Neutrophil (primary cell): ENCODE results near the gene TSEN54.

Experiments used
- H3K27ac ChIP-seq: fragments of 200-600 bp; sonication (generic); 2 replicates; pipeline ENCODE4 v1.5.1; 2016; ENCODE audit warnings: mild to moderate bottlenecking, moderate library complexity
- H3K27me3 ChIP-seq: fragments of 200-600 bp; sonication (generic); 2 replicates; pipeline ENCODE4 v1.6.0; 2016; ENCODE audit warnings: mild to moderate bottlenecking
- H3K36me3 ChIP-seq: fragments of 200-600 bp; sonication (generic); 2 replicates; pipeline ENCODE4 v1.5.1; 2017
- H3K4me1 ChIP-seq, 2 experiments: fragments of 200-600 bp in 1 of 2; sonication (generic) in 1 of 2; 1 replicate in 1 of 2; 2 replicates in 1 of 2; pipeline versions ENCODE4 v1.5.1 to v1.6.1; 2013 to 2016; ENCODE audit warnings: low read depth in 1 of 2, low read length in 1 of 2, mild to moderate bottlenecking in 1 of 2, moderate library complexity in 1 of 2; ENCODE audit not compliant: control insufficient read depth in 1 of 2, insufficient read depth in 1 of 2
- H3K4me3 ChIP-seq, 2 experiments: fragments of 200-600 bp in 1 of 2; sonication (generic) in 1 of 2; 1 replicate in 1 of 2; 2 replicates in 1 of 2; pipeline ENCODE4 v1.5.1; 2013 to 2016; ENCODE audit warnings: low read depth in 1 of 2, low read length in 1 of 2, mild to moderate bottlenecking in 1 of 2, moderate library complexity in 1 of 2
- H3K9me3 ChIP-seq: fragments of 200-600 bp; sonication (generic); 2 replicates; pipeline ENCODE4 v1.5.1; 2016
- CTCF ChIP-seq: fragments of 200-600 bp; sonication (generic); IDR thresholded peaks from 2 replicates; pipeline ENCODE4 v1.5.1; 2016; ENCODE audit warnings: antibody characterized with exemption

The TSEN54 gene

GRCh38 chr17:75539967-75540729 is 23.8 kb downstream of the TSEN54 start:
- H3K27ac ChIP-seq = no peak overlapping the region
- H3K9me3 ChIP-seq = no peaks in the 10 kb centered on the region
- no peak overlapping the region for H3K4me3 ChIP-seq
- no peaks in the 10 kb centered on the region for H3K36me3 ChIP-seq
- no peak for TF ChIP-seq CTCF
- H3K27me3 ChIP-seq = peaks cover 10% of the 10 kb centered on the region
- H3K4me1 ChIP-seq = no peaks in the 10 kb centered on the region

GRCh38 chr17:75540923-75541503 is 24.7 kb downstream of the TSEN54 start:
- H3K9me3 ChIP-seq = no peaks in the 10 kb centered on the region
- peaks cover 2% of the 10 kb centered on the region for H3K27me3 ChIP-seq
- H3K4me3 ChIP-seq = no peak overlapping the region
- no peak for TF ChIP-seq CTCF
- H3K4me1 ChIP-seq = no peaks in the 10 kb centered on the region
- no peak overlapping the region for H3K27ac ChIP-seq
- H3K36me3 ChIP-seq = no peaks in the 10 kb centered on the region

- no peaks in the 10 kb centered on the region for H3K36me3 ChIP-seq
Measured at GRCh38 chr17:75542229-75542628, 25.9 kb downstream of the TSEN54 start.

GRCh38 chr17:75542728-75543336 is 26.5 kb downstream of the TSEN54 start:
- no peaks in the 10 kb centered on the region for H3K4me1 ChIP-seq
- no peaks in the 10 kb centered on the region for H3K36me3 ChIP-seq
- no peak overlapping the region for H3K4me3 ChIP-seq
- no peaks in the 10 kb centered on the region for H3K27me3 ChIP-seq
- no peak for TF ChIP-seq CTCF
- no peaks in the 10 kb centered on the region for H3K9me3 ChIP-seq
- no peak overlapping the region for H3K27ac ChIP-seq

More at GRCh38 chr17:75542229-75542628, 25.9 kb downstream of the TSEN54 start:
- Histone ChIP-seq H3K27me3 (no peaks in the 10 kb centered on the region), H3K4me1 (no peaks in the 10 kb centered on the region), H3K4me3 (no peak overlapping the region), H3K27ac (no peak overlapping the region), H3K9me3 (no peaks in the 10 kb centered on the region)
- TF ChIP-seq CTCF = no peak

- Histone ChIP-seq H3K27me3 (no peaks in the 10 kb centered on the region), H3K27ac (no peak overlapping the region), H3K36me3 (no peaks in the 10 kb centered on the region), H3K4me3 (no peak overlapping the region), H3K9me3 (no peaks in the 10 kb centered on the region), H3K4me1 (no peaks in the 10 kb centered on the region)
- TF ChIP-seq CTCF = no peak
Measured at GRCh38 chr17:75544250-75544649, 27.9 kb downstream of the TSEN54 start.
